Measurements from ENCODE around the gene QARS1. TPM values are rescaled to one million over a fixed set of nuclear protein-coding genes. Genes with fewer than 3 reads are reported as not detected.

Gene QARS1
- polyA plus RNA-seq, 1 of the 3 experiments (the other 2 are of a cell fraction), result 311 TPM

DNA sequence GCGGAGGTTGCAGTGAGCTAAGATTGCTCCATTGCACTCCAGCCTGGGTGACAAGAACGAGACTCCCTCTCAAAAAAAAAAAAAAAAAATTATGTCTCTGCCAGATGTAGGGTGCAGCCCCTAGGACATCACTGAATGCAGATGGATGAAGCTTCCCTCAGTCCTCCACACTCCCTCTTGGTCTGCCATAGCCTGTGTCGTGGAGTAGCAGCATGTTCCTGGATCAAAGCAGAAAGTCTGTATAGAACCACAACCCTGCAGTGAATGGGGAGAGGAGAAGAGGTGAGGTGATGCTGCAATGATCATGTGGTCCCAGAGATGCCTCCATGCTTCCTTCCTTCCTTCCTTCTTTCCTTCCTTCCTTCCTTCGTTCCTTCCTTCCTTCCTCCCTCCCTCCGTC lies 43.6 kb upstream of the QARS1 start (continued):
- TF ChIP-seq FOXM1 (IDR thresholded peaks at IDR 0.05; ENCODE audit: low read depth) (no peak), MEF2A (IDR thresholded peaks at IDR 0.05; ENCODE audit: borderline replicate concordance, low read depth) (no peak), YY1 (IDR thresholded peaks at IDR 0.05; ENCODE audit: low read depth) (no peak), JUND (IDR thresholded peaks at IDR 0.05) (no peak), EZH2phosphoT487 (IDR thresholded peaks at IDR 0.05; ENCODE audit: borderline replicate concordance, low read depth) (no peak), RXRA (IDR thresholded peaks at IDR 0.05; ENCODE audit: borderline replicate concordance, low read depth) (no peak)
- TF ChIP-seq, protein P1, sequence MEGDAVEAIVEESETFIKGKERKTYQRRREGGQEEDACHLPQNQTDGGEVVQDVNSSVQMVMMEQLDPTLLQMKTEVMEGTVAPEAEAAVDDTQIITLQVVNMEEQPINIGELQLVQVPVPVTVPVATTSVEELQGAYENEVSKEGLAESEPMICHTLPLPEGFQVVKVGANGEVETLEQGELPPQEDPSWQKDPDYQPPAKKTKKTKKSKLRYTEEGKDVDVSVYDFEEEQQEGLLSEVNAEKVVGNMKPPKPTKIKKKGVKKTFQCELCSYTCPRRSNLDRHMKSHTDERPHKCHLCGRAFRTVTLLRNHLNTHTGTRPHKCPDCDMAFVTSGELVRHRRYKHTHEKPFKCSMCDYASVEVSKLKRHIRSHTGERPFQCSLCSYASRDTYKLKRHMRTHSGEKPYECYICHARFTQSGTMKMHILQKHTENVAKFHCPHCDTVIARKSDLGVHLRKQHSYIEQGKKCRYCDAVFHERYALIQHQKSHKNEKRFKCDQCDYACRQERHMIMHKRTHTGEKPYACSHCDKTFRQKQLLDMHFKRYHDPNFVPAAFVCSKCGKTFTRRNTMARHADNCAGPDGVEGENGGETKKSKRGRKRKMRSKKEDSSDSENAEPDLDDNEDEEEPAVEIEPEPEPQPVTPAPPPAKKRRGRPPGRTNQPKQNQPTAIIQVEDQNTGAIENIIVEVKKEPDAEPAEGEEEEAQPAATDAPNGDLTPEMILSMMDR (IDR thresholded peaks at IDR 0.05), result no peak

GRCh38 chr3:49140080-49140479 lies 35.5 kb upstream of the QARS1 start:
- WGBS (ENCODE audit: low lambda C conversion rate), result 8% methylated on average over 3 of the region's 3 CpGs
- Histone ChIP-seq H3K9me3 (no peaks in the 10 kb centered on the region), H3K4me3 (ENCODE audit: low read depth in 2 of 2, low read length in 1 of 2) (no peak overlapping the region), H3K27me3 (ENCODE audit: insufficient read depth) (no peaks in the 10 kb centered on the region), H3K4me2 (no peak overlapping the region), H3K36me3 (replicated peaks in 1 of 2; ENCODE audit: control insufficient read depth in 1 of 2, insufficient read depth in 2 of 2, low read length in 1 of 2) (no peaks in the 10 kb centered on the region), H3K4me1 (ENCODE audit: control insufficient read depth in 1 of 2, insufficient read depth in 2 of 2, low read depth in 1 of 2, low read length in 1 of 2) (no peaks in the 10 kb centered on the region; a peak in 1 of 4 replicates), H3K9me2 (no peaks in the 10 kb centered on the region), H4K20me1 (ENCODE audit: insufficient read depth) (no peaks in the 10 kb centered on the region), H3F3A (replicated peaks; ENCODE audit: insufficient read depth) (no peaks in the 10 kb centered on the region), H2AFZ (ENCODE audit: low read depth) (no peak overlapping the region), H3K79me2 (ENCODE audit: insufficient read depth) (no peaks in the 10 kb centered on the region), H3K9ac (no peak overlapping the region), H3K27ac (ENCODE audit: low read depth in 2 of 2, low read length in 1 of 2) (no peak overlapping the region)
- no peak for DNase-seq
- TF ChIP-seq MXI1 (IDR thresholded peaks at IDR 0.05; ENCODE audit: low read depth, low read length) (no peak), EZH2phosphoT487 (IDR thresholded peaks at IDR 0.05; ENCODE audit: borderline replicate concordance, low read depth) (no peak), YY1 (IDR thresholded peaks at IDR 0.05; ENCODE audit: low read depth) (no peak), JUND (IDR thresholded peaks at IDR 0.05) (no peak), IRF3 (IDR thresholded peaks at IDR 0.05; ENCODE audit: low read depth, low read length) (no peak)
- CTCF ChIA-PET, result no interaction called here
- POLR2A ChIA-PET, result no interaction called here

DNA sequence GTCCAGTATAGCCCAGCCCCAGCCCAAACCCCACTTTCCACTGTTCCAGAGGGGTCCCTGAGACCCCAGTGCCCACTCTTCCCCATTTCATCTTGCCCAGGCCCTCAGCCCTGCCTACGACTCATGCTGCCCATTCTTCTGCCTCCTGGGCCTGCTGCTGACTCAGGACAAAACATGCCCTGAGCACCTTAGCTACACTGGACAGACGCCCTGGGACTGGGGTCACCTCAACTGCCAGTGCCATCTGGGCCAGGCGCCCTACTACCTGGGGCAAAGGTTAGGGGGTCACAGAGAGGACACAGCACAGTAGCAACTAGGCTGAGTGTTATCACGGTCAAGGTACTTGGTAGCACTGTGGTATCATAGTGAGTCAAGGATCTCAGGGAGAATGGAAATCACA lies 30.9 kb upstream of the QARS1 start:
- TF ChIP-seq JUND (IDR thresholded peaks at IDR 0.05) (no peak), POLR2AphosphoS5 (IDR thresholded peaks at IDR 0.05; ENCODE audit: low read depth, low read length) (no peak), RAD21 (IDR thresholded peaks at IDR 0.05; ENCODE audit: low read length) (no peak), RFX5 (IDR thresholded peaks at IDR 0.05; ENCODE audit: low read length) (no peak), EZH2phosphoT487 (IDR thresholded peaks at IDR 0.05; ENCODE audit: borderline replicate concordance, low read depth) (no peak), SIN3A (IDR thresholded peaks at IDR 0.05; ENCODE audit: borderline replicate concordance, low read depth, low read length) (no peak), REST (IDR thresholded peaks at IDR 0.05; ENCODE audit: low read depth, low read length) (no peak), ELF1 (IDR thresholded peaks at IDR 0.05) (no peak), NRF1 (IDR thresholded peaks at IDR 0.05; ENCODE audit: low read depth, low read length) (no peak), FOXJ3 (CRISPR knock-in tag; IDR thresholded peaks at IDR 0.05) (no peak)
- TF ChIP-seq, protein P2, sequence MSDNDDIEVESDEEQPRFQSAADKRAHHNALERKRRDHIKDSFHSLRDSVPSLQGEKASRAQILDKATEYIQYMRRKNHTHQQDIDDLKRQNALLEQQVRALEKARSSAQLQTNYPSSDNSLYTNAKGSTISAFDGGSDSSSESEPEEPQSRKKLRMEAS (IDR thresholded peaks at IDR 0.05; ENCODE audit: low read depth), result no peak
- H3K27me3 ChIP-seq (ENCODE audit: insufficient read depth), result no peaks in the 10 kb centered on the region
- POLR2A ChIA-PET, result no interaction called here
- CTCF ChIA-PET, result interaction anchor here (1.9 kb wide), 1 partner anchor 35 kb away, joined by 6 read pairs; the partner anchor contains the start of gene KLHDC8B
- H3K79me2 ChIP-seq (ENCODE audit: insufficient read depth), result peaks cover 24% of the 10 kb centered on the region
- no peak overlapping the region for H3K27ac ChIP-seq (ENCODE audit: low read depth in 2 of 2, low read length in 1 of 2)
- H3K4me3 ChIP-seq (ENCODE audit: low read depth in 2 of 2, low read length in 1 of 2), result no peak overlapping the region
- 78% methylated on average over 4 of the region's 4 CpGs for WGBS (ENCODE audit: low lambda C conversion rate)
- H3K9me2 ChIP-seq, result no peaks in the 10 kb centered on the region
- no peaks in the 10 kb centered on the region for H3K9me3 ChIP-seq
- H4K20me1 ChIP-seq (ENCODE audit: insufficient read depth), result no peaks in the 10 kb centered on the region
- H3K4me2 ChIP-seq, result no peak overlapping the region
- peaks cover 0 to 18% of the 10 kb centered on the region in 2 experiments; a peak in 1 of 4 replicates for H3K4me1 ChIP-seq (ENCODE audit: control insufficient read depth in 1 of 2, insufficient read depth in 2 of 2, low read depth in 1 of 2, low read length in 1 of 2)
- peaks cover 0 to 4% of the 10 kb centered on the region in 2 experiments for H3K36me3 ChIP-seq (replicated peaks in 1 of 2; ENCODE audit: control insufficient read depth in 1 of 2, insufficient read depth in 2 of 2, low read length in 1 of 2)
- DNase-seq, result no peak
- no peak overlapping the region for H3K9ac ChIP-seq
- H2AFZ ChIP-seq (ENCODE audit: low read depth), result no peak overlapping the region
- H3F3A ChIP-seq (replicated peaks; ENCODE audit: insufficient read depth), result no peaks in the 10 kb centered on the region

Data from SK-N-SH (cell line).